K562 (cell line): ENCODE data around the gene SP100. TPM values are rescaled to one million over a fixed set of nuclear protein-coding genes. Genes with fewer than 3 reads are reported as not detected.

Experiments
- ATAC-seq: fragments of 200-7000 bp; cut with Tn5 transposase; 3 replicates; pipeline ENCODE4 v1.9.1; 2020; ENCODE audit warnings: moderate library complexity
- BruUV-seq: library from RNA; stranded (reverse); fragments of 400-500 nt; replicated peaks from 2 replicates; lab custom pipeline; 2021; lab: Mats Ljungman, UMichigan
- CTCF ChIA-PET: fragments of 300-600 bp; formaldehyde crosslinking; extraction: SDS; loops from one replicate; lab custom pipeline; 2021; ENCODE audit warnings: low intra/inter-chr PET ratio; lab: Yijun Ruan, JAX
- POLR2A ChIA-PET: fragments of 300-600, 350-650 bp; sonication (Branson Sonifier 250); formaldehyde crosslinking; extraction: SDS; loops from one replicate; lab custom pipeline; 2021; ENCODE audit warnings: antibody characterized with exemption, inconsistent platforms; lab: Yijun Ruan, JAX
- DNase-seq, 4 experiments: peaks; one replicate each; pipeline versions ENCODE4 v3.0.0 to v3.0.0-alpha.2; 2011 to 2018; ENCODE audit warnings: low spot score in 3 of 4, mixed read lengths in 3 of 4; ENCODE audit errors: extremely low read depth in 1 of 4
- FAIRE-seq: peaks from 2 replicates; lab custom pipeline; 2011; peaks lifted over from hg19 to GRCh38; lab: Jason Lieb, UNC
- H2AFZ ChIP-seq: 2 replicates; pipeline ENCODE4 v1.6.0; 2011; ENCODE audit warnings: low read depth, low read length, control low read depth, inconsistent platforms
- H3K27ac ChIP-seq: fragments of 200-600 bp; 3 replicates; pipeline ENCODE4 v1.8.0; 2011; ENCODE audit warnings: low read depth, mild to moderate bottlenecking, control low read depth, inconsistent platforms, low read length, moderate library complexity, mixed read lengths; ENCODE audit errors: extremely low read depth
- H3K27me3 ChIP-seq, 2 experiments: fragments of 300-600 bp in 1 of 2; 2 replicates in 1 of 2; 3 replicates in 1 of 2; pipeline versions ENCODE4 v1.6.0 to v1.8.0; 2011; ENCODE audit warnings: inconsistent platforms in 2 of 2, low read length in 2 of 2, mild to moderate bottlenecking in 1 of 2, mixed read lengths in 1 of 2, moderate library complexity in 1 of 2; ENCODE audit not compliant: control insufficient read depth in 2 of 2, insufficient read depth in 2 of 2
- H3K36me3 ChIP-seq: fragments of 300-600 bp; 3 replicates; pipeline ENCODE4 v1.8.0; 2011; ENCODE audit warnings: mild to moderate bottlenecking, low read length, inconsistent platforms; ENCODE audit not compliant: control insufficient read depth, insufficient read depth
- H3K4me1 ChIP-seq, 2 experiments: fragments of 200-600 bp in 1 of 2; replicated peaks in 1 of 2; 2 replicates in 1 of 2; 3 replicates in 1 of 2; pipeline versions ENCODE4 v1.5.1 to v1.8.0; 2011; ENCODE audit warnings: inconsistent platforms in 2 of 2, low read length in 2 of 2, mild to moderate bottlenecking in 1 of 2, mixed read lengths in 1 of 2, moderate library complexity in 1 of 2; ENCODE audit not compliant: control insufficient read depth in 2 of 2, insufficient read depth in 2 of 2
- H3K4me2 ChIP-seq: 2 replicates; pipeline ENCODE4 v1.6.1; 2011; ENCODE audit warnings: low read length, control low read depth, inconsistent platforms, mixed read lengths; ENCODE audit not compliant: insufficient read depth
- H3K4me3 ChIP-seq: fragments of 200-600 bp; sonication (generic), shearing (Covaris generic); 2 replicates; pipeline ENCODE4 v1.5.1; 2016; ENCODE audit warnings: control low read depth, inconsistent platforms
- H3K79me2 ChIP-seq: fragments of 200-600 bp; 3 replicates; pipeline ENCODE4 v1.8.0; 2011; ENCODE audit warnings: low read length, inconsistent platforms; ENCODE audit not compliant: control insufficient read depth, insufficient read depth
- H3K9ac ChIP-seq, 2 experiments: 2 replicates each; pipeline versions ENCODE4 v1.6.0 to v1.6.1; 2011; ENCODE audit warnings: low read depth in 2 of 2, low read length in 2 of 2, control low read depth in 1 of 2, inconsistent platforms in 1 of 2, mild to moderate bottlenecking in 1 of 2, mixed read lengths in 1 of 2; ENCODE audit not compliant: insufficient read depth in 1 of 2
- H3K9me1 ChIP-seq: one replicate; pipeline ENCODE4 v1.6.0; 2011; ENCODE audit warnings: inconsistent platforms, mild to moderate bottlenecking, low read length, moderate library complexity; ENCODE audit not compliant: control insufficient read depth, insufficient read depth
- H3K9me3 ChIP-seq: replicated peaks from 2 replicates; pipeline ENCODE4 v1.5.1; 2011; ENCODE audit warnings: low read depth, low read length, inconsistent platforms; ENCODE audit not compliant: control insufficient read depth, insufficient read depth
- H4K20me1 ChIP-seq: replicated peaks from 2 replicates; pipeline ENCODE4 v1.6.1; 2011; ENCODE audit warnings: low read length, inconsistent platforms, mixed read lengths; ENCODE audit not compliant: control insufficient read depth, insufficient read depth
- ADNP ChIP-seq: fragments of 200-800 bp; sonication (Bioruptor generic); IDR thresholded peaks from 2 replicates; pipeline ENCODE4 v1.6.1; 2016; ENCODE audit warnings: missing genetic modification characterization, missing compliant biosample characterization
- ARID2 ChIP-seq: fragments of 450-650 bp; IDR thresholded peaks from 2 replicates; pipeline ENCODE4 v1.6.1; 2017; ENCODE audit warnings: antibody characterized with exemption, mild to moderate bottlenecking
- CSDE1 ChIP-seq, 2 experiments: fragments of 450-650 bp; IDR thresholded peaks; 2 replicates each; pipeline ENCODE4 v1.6.1; 2016; ENCODE audit warnings: mild to moderate bottlenecking in 1 of 2
- HDAC3 ChIP-seq: fragments of 450-650 bp; IDR thresholded peaks from 2 replicates; pipeline ENCODE4 v1.6.1; 2018; ENCODE audit warnings: borderline replicate concordance, mild to moderate bottlenecking, moderate library complexity; ENCODE audit not compliant: partially characterized antibody
- HOXB6 ChIP-seq: fragments of 250-450 bp; sonication (Bioruptor Pico); IDR thresholded peaks from 2 replicates; pipeline ENCODE4 v1.5.1; 2022; ENCODE audit warnings: mild to moderate bottlenecking, borderline replicate concordance
- MYNN ChIP-seq, 2 experiments: sonication (generic); formaldehyde crosslinking in 1 of 2; IDR thresholded peaks; 2 replicates each; pipeline versions ENCODE4 v1.5.0 to v1.6.1; 2016 to 2020; ENCODE audit warnings: antibody characterized with exemption in 1 of 2, missing genetic modification reagents in 1 of 2
- PKNOX1 ChIP-seq: fragments of 450-650 bp; IDR thresholded peaks from 2 replicates; pipeline ENCODE4 v1.6.1; 2016
- RFX5 ChIP-seq: IDR thresholded peaks from 2 replicates; pipeline ENCODE4 v1.6.1; 2011; ENCODE audit warnings: low read depth, mild to moderate bottlenecking, improper control_type of control experiment, low read length
- SMARCA4 ChIP-seq: fragments of 450-650 bp; IDR thresholded peaks from 2 replicates; pipeline ENCODE4 v1.6.1; 2016
- ZBTB5 ChIP-seq: fragments of 450-650 bp; IDR thresholded peaks from 2 replicates; pipeline ENCODE4 v1.6.1; 2017; ENCODE audit warnings: antibody characterized with exemption
- ZNF134 ChIP-seq: fragments of 250-450 bp; sonication (Bioruptor Pico); conservative IDR thresholded peaks from 2 replicates; pipeline ENCODE4 v1.4.0; 2020
- WGBS: fragments of 100-300 bp; shearing (Covaris generic); methylation state at CpG from one replicate; pipeline ENCODE4 v1.1.6; 2016; ENCODE audit warnings: low coverage, mixed read lengths; ENCODE audit not compliant: insufficient coverage; ENCODE audit errors: missing lambda C conversion rate; 5-methylcytosine and 5-hydroxymethylcytosine counted together
- in situ Hi-C: fragments of 300-500 bp; cut with MboI; formaldehyde crosslinking; loops from 4 replicates; pipeline ENCODE4 v1.15.0; 2018; ENCODE audit warnings: inconsistent platforms, mixed read lengths
- intact Hi-C: fragments of 100-400 bp; cut with micrococcal nuclease; formaldehyde crosslinking; loops from 2 replicates; pipeline ENCODE4 v1.14.2; 2022
- polyA plus RNA-seq, 8 experiments: library from polyadenylated mRNA; depleted of rRNA in 4 of 8; stranded (reverse) in 5 of 8; unstranded in 3 of 8; fragments of >200 nt; fragmentation: Nextera tagmentation in 2 of 8; fragmentation: Illumina TruSeq in 1 of 8; extraction: Ambion mirVana in 2 of 8; extraction: Trizol in 1 of 8; gene quantifications; 2 replicates each; pipeline versions ENCODE4 v1.2.1 to v1.2.3, GENCODE V29; 2011 to 2014; ENCODE audit warnings: inconsistent platforms in 1 of 8, missing spikeins in 1 of 8
- total RNA-seq, 7 experiments: library from RNA; depleted of rRNA in 6 of 7; stranded (reverse); fragments of >200 nt in 6 of 7; fragmentation: Illumina TruSeq in 2 of 7; extraction: Trizol in 2 of 7; gene quantifications; 2 replicates each; pipeline versions ENCODE4 v1.2.1 to v1.2.3, GENCODE V29; 2011 to 2021; ENCODE audit warnings: low replicate concordance in 1 of 7

Gene SP100
- total and polyA plus RNA-seq, 9 of the 15 experiments (the other 6 are each of a cell fraction or from before 2014, with no cell fraction given), result 19.2 to 39.2 (median 34.6) TPM

- no peak overlapping the region for H3K9ac ChIP-seq
- POLR2A ChIA-PET, result no interaction called here
- no peaks in the 10 kb centered on the region for H4K20me1 ChIP-seq
- BruUV-seq, result no TSS peak
- H3K36me3 ChIP-seq, result peaks cover 23% of the 10 kb centered on the region
- DNase-seq (no peak), ATAC-seq (no peak), FAIRE-seq (no peak)
- no peak overlapping the region for H3K27ac ChIP-seq
- CTCF ChIA-PET, result no interaction called here
- no peak overlapping the region for H3K4me3 ChIP-seq
- no peaks in the 10 kb centered on the region for H3K9me1 ChIP-seq
- no peak overlapping the region for H3K4me2 ChIP-seq
- H3K79me2 ChIP-seq, result peaks cover 14% of the 10 kb centered on the region
- in situ Hi-C loops, result no loop called here
- H2AFZ ChIP-seq, result no peak overlapping the region
- intact Hi-C loops, result no loop called here
- H3K4me1 ChIP-seq, result peaks cover 0 to 8% of the 10 kb centered on the region in 2 experiments; a peak in 1 of 5 replicates
- WGBS, result 90% methylated on average over 2 of the region's 2 CpGs
- no peaks in the 10 kb centered on the region for H3K9me3 ChIP-seq
- H3K27me3 ChIP-seq, result no peaks in the 10 kb centered on the region
- TF ChIP-seq ZBTB5, result no peak
- no peak for TF ChIP-seq ARID2
- TF ChIP-seq HOXB6, result no peak
- TF ChIP-seq PKNOX1, result no peak
- no peak for TF ChIP-seq MYNN (IDR thresholded peaks at IDR 0.05)
- TF ChIP-seq MYNN (CRISPR knock-in tag; IDR thresholded peaks at IDR 0.05), result no peak
- no peak for TF ChIP-seq HDAC3
- TF ChIP-seq RFX5, result no peak
- no peak for TF ChIP-seq ZNF134 (CRISPR knock-in tag)
- no peak for TF ChIP-seq SMARCA4
- no peak for TF ChIP-seq ADNP (tag)
- TF ChIP-seq CSDE1 (IDR thresholded peaks at IDR 0.05), result no peak
Observed at GRCh38 chr2:230444832-230445231, 28.8 kb downstream of the SP100 start.
